HFF-Myc (cell line): Measurements from ENCODE around the gene THAP5.

Experiments
- DNase-seq: peaks from one replicate; pipeline ENCODE4 v3.0.0-alpha.2; 2011; ENCODE audit warnings: low read depth; ENCODE audit errors: extremely low read depth
- H3K4me3 ChIP-seq: replicated peaks from 2 replicates; pipeline ENCODE4 v1.5.1; 2011; ENCODE audit warnings: low read depth, mild to moderate bottlenecking, control low read depth, low read length
- TF ChIP-seq, protein P1 (sequence below): IDR thresholded peaks from 2 replicates; pipeline ENCODE4 v1.5.1; 2012; ENCODE audit warnings: mild to moderate bottlenecking, low read depth, low read length, control low read depth; ENCODE audit errors: missing control alignments

The THAP5 gene

DNA sequence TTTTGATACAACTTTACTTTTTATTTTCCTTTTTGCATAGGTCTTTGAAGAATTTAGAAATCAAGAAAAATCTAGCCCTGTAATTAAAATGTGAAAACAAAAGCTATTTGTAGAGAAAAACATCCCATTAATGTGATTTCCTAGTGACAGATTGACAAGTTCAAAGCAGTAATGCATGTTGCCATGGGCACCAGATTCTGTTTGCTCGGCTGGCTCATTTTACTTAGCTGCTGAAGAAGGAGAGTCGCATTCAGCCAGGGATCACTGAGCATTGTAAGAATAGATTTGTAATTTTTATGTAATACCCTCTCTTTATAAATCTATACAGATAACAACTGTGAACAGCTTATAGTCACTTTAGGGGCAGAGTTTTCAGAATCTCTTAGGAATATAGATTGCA lies 28.6 kb upstream of the THAP5 start:
- TF ChIP-seq, protein P1, sequence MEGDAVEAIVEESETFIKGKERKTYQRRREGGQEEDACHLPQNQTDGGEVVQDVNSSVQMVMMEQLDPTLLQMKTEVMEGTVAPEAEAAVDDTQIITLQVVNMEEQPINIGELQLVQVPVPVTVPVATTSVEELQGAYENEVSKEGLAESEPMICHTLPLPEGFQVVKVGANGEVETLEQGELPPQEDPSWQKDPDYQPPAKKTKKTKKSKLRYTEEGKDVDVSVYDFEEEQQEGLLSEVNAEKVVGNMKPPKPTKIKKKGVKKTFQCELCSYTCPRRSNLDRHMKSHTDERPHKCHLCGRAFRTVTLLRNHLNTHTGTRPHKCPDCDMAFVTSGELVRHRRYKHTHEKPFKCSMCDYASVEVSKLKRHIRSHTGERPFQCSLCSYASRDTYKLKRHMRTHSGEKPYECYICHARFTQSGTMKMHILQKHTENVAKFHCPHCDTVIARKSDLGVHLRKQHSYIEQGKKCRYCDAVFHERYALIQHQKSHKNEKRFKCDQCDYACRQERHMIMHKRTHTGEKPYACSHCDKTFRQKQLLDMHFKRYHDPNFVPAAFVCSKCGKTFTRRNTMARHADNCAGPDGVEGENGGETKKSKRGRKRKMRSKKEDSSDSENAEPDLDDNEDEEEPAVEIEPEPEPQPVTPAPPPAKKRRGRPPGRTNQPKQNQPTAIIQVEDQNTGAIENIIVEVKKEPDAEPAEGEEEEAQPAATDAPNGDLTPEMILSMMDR, result no peak
- no peak overlapping the region for H3K4me3 ChIP-seq
- DNase-seq, result no peak

DNA sequence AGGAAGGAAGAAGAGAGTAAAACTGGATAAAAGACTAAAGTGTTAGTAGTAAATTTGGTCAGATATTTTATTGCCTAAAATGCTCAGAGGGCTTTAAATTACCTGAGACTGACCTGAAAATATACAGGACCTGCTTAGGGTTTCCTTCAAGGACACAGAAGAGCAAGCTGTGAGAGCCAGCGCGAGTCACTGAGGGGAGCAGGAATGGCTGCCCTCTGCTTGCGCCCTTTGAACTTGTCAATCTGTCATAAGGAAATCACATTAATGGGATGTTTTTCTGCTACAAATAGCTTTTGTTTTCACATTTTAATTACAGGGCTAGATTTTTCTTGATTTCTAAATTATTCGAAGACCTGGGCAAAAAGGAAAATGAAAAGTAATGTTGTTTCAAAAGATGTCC lies 27.1 kb upstream of the THAP5 start:
- no peak for DNase-seq
- TF ChIP-seq, protein P1, result no peak
- no peak overlapping the region for H3K4me3 ChIP-seq

GRCh38 chr7:108592646-108593201 lies 23.2 kb upstream of the THAP5 start:
- no peak for DNase-seq
- TF ChIP-seq, protein P1, result peak; percentile 24

DNA sequence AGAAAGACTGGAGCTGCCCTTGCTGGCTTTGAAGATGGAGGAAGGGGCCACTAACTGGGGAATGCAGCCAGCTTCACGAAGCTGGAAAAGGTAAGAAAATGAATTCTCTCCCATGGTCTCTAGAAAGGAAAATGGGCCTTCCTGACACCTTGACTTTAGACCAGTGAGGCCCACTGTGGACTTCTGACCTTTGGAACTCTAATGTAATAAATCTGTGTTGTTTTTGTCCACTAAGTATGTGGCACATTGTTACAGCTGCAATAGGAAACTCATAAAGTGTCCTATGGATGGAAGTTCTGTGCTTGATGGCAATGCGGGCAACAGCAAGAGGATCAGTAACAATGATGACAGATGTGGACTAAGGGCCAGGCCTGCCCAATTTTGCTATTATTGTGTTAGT lies 21.1 kb upstream of the THAP5 start:
- no peak for DNase-seq
- no peak overlapping the region for H3K4me3 ChIP-seq
- TF ChIP-seq, protein P1, result no peak

More at GRCh38 chr7:108592646-108593201, 23.2 kb upstream of the THAP5 start:
- H3K4me3 ChIP-seq, result no peak overlapping the region

- TF ChIP-seq, protein P1, result no peak
- DNase-seq, result no peak
- H3K4me3 ChIP-seq, result no peak overlapping the region
Measured at GRCh38 chr7:108589874-108590273, 20.4 kb upstream of the THAP5 start.

DNA sequence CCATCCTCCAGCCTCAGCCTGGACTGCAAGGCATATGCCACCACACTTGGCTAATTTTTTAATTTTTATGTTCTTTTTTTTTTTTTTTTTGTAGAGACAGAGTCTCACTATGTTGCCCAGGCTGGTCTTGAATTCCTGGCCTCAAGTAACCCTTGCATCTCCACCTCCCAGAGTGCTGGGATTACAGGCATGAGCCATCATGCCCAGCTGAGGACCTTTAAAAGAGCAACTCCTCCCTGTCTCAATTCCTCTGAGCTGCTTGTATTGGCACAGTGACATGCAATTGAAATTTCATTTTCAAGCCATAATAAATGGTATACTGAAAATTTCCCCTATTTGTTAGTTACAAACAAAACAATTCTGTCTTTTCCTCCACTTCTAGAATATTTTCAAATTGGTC lies 19.7 kb upstream of the THAP5 start:
- TF ChIP-seq, protein P1, result no peak
- H3K4me3 ChIP-seq, result no peak overlapping the region
- no peak for DNase-seq

DNA sequence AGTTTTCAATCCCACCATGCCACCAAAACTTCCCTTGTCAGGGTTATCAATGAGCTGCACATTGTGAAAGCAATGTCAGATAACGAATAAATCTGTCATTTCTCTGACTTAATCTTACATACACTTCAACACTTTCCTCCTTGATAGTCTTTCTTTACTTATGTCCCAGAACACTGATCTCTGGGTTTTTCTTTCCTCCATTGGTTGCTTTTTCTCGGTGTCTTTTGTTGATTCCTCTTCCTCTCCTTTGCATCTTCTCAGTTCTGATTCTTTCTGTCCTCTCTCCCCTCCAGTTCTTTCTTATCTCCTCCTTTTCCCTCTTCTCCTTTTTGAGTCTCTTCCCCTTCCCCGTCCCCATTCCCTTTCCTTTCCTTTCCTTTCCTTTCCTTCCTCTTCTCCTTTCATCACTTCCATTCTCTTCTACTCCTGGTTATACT lies 16.8 kb upstream of the THAP5 start:
- no peak for DNase-seq
- no peak overlapping the region for H3K4me3 ChIP-seq
- TF ChIP-seq, protein P1, result no peak
